ENCODE results near the gene CRX.
A peak's percentile ranks its signal among the peaks of the same experiment; 100 is the strongest.
"Not testable (repeated sequence)": the region's sequence is repeated elsewhere in the genome, so short reads cannot be mapped to it uniquely, and the experiment has no call there.

The CRX gene

GRCh38 chr19:47804451-47804850 is 17.3 kb upstream of the CRX start, which contains the start of gene TPRX1:
TPRX1 (minus strand) TSS chr19:47804551; CDS start chr19:47804539, 12 bp downstream.
- DNase-seq, result not testable (repeated sequence)

GRCh38 chr19:47805313-47805712 is 16.4 kb upstream of the CRX start:
- no peak for DNase-seq

GRCh38 chr19:47806435-47806834 is 15.3 kb upstream of the CRX start:
- DNase-seq, result no peak

- DNase-seq, result peak; percentile 83
These were observed 8.3 kb upstream of the CRX start for GRCh38 chr19:47813304-47813994.

- no peak for DNase-seq
These were observed 7.8 kb upstream of the CRX start for GRCh38 chr19:47813995-47814328.

GRCh38 chr19:47816270-47816669 is 5.5 kb upstream of the CRX start:
- DNase-seq, result not testable (repeated sequence)

GRCh38 chr19:47818221-47818620 is 3.5 kb upstream of the CRX start:
- DNase-seq, result not testable (repeated sequence)

- DNase-seq, result no peak
These were observed 1.9 kb upstream of the CRX start for GRCh38 chr19:47819858-47820257.

- DNase-seq, result no peak
These were observed 1.3 kb upstream of the CRX start for GRCh38 chr19:47820410-47820809.

- no peak for DNase-seq
These were observed 2.7 kb downstream of the CRX start for GRCh38 chr19:47824396-47824795.

GRCh38 chr19:47826800-47827199 is 5.1 kb downstream of the CRX start:
- no peak for DNase-seq

- no peak for DNase-seq
These were observed 11.0 kb downstream of the CRX start for GRCh38 chr19:47832723-47833122.

GRCh38 chr19:47836038-47836437 is 14.3 kb downstream of the CRX start:
- no peak for DNase-seq

GRCh38 chr19:47839411-47839810 is 17.7 kb downstream of the CRX start:
- no peak for DNase-seq

- no peak for DNase-seq
These were observed 18.2 kb downstream of the CRX start for GRCh38 chr19:47839913-47840312.

- no peak for DNase-seq
These were observed 21.2 kb downstream of the CRX start for GRCh38 chr19:47842941-47843340.

GRCh38 chr19:47848425-47848822 is 26.7 kb downstream of the CRX start:
- no peak for DNase-seq

GRCh38 chr19:47848823-47849473 is 27.2 kb downstream of the CRX start:
- peak; percentile 32 for DNase-seq

GRCh38 chr19:47853003-47853402 is 31.3 kb downstream of the CRX start:
- no peak for DNase-seq

GRCh38 chr19:47854459-47854858 is 32.7 kb downstream of the CRX start:
- DNase-seq, result no peak

GRCh38 chr19:47858231-47858630 is 36.5 kb downstream of the CRX start:
- not testable (repeated sequence) for DNase-seq

GRCh38 chr19:47858646-47859285 is 37.0 kb downstream of the CRX start, which contains the start of gene TPRX2:
TPRX2 (plus strand) TSS chr19:47859235; CDS start chr19:47859247, 12 bp downstream.
- not testable (repeated sequence) for DNase-seq

- DNase-seq, result not testable (repeated sequence)
These were observed 38.1 kb downstream of the CRX start for GRCh38 chr19:47859838-47860237.

Measured in stimulated activated CD4-positive, alpha-beta T cell treated with anti-CD3 and anti-CD28 coated beads, Interleukin-4, amount 100 ng/mL, for 1 hour (primary cell).